Pulmonary artery endothelial cell (primary cell): Measurements from ENCODE around the gene LRTM2. TPM values are rescaled to one million over a fixed set of nuclear protein-coding genes. Genes with fewer than 3 reads are reported as not detected.

Experiments
- DNase-seq: peaks from one replicate; pipeline ENCODE4 v3.0.0-alpha.2; 2011; ENCODE audit warnings: low read depth, low spot score
- total RNA-seq: library from RNA; depleted of rRNA; stranded (reverse); fragments of >200 nt; gene quantifications from 2 replicates; pipeline ENCODE4 v1.2.3, GENCODE V29; 2014

The LRTM2 gene
- total RNA-seq, result not detected in 2 replicates

DNA sequence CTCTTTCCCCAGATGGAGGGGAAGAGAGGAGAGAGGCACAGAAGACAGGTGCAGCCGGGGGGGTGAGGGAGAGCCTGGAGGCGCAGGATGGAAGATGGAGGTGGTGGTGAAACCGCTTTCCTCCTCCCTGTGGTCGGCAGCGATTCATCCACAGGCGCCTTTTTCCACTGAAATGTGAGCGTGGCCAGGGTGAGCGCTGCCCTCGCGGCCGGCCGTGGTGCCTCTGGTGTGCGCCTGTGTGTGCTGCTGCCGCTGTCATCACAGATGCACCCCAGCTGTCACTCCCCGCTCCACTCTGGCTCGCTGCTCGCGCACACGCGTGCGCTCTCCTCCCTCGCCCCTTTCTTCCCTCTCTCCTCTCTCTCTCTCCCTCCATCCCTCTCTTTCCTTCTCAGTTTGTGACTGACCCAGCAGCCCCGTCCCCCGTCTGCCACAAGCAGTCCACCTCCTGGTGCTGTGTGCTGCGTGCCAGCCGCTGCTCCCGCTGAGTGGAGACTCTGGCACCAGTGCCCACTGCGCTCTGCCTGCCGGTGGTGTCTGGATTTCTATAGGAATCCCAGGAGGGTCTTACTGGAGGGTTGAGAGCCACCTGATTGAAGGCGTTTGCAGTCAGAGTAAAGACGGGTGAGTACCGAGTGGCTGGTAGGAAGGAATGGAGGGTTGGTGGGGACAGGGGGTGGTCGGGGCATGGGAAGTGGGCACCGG, at the start of gene LRTM2:
LRTM2 (plus strand) TSS at position 375 of the 705 bp plus-strand sequence. CDS start 7,584 bp downstream, outside the sequence.
- DNase-seq, result no peak

DNA sequence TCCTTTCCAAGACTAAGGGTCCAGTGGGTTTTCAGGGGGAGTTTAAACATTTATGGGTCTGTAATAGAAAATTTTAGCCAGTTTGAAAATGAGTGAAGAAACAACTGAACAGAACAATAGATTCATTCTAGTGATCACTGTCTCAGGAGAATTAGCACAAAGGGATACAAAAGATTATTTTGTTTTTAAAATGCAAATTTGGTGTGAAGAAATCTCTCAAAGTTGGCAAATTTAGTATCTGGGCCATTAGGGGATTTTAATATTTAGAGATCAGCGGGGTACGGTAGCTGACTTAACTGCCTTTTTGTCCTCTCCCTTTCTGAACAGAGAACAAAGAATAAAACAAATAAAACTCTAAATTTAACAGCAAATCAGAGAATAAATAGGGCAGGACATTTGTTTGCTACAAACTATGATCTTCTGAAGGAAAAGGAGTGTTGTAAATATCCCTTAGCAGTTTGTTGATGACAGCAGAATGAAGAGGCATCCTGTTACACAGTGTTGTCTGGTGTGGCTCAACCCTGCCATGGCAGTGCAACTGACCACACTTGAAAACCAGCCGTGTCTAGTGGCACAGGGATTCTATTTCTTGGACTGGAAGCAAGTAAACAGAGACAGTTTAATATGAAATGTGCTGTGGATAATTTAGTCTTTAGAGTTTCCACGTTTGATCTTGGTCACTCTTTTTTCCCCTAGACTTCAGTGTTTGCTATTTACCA, 46.3 kb upstream of the LRTM2 start:
- DNase-seq, result no peak

DNA sequence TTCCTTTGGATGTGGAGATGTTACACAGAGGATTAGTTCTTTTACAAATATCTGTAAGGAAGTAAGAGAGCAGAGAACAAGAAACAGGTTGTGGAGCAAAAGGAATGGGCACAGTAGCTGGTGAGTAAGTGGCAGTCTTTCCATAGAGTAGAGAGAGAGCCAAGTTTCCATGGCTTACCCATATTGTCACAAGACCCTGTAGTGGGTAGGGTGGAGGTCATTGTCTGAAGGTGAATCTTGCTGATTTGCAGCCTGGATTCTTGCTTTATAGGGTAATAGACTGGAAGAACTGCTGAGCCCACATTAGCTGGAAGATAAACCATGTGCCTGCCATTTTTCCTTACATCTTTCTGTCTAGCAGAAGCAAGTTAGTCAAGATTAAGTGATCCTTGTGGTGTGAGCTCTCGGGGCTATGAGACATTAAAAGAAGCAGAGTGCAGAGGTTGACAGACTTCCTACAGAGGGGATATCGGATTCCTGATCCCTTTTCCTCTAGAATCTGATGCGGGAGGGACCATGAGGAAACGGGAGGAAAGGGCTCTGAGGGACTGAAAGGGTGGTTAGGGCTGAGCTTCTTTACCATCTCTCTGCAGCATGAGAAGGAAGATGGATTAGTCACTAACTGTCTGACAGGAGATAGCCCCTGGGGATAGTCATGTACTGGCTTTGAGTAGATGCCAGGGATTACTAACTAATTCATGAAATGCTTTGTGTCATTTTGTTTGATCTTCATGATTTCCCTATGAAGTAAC, 44.0 kb upstream of the LRTM2 start:
- DNase-seq, result no peak

DNA sequence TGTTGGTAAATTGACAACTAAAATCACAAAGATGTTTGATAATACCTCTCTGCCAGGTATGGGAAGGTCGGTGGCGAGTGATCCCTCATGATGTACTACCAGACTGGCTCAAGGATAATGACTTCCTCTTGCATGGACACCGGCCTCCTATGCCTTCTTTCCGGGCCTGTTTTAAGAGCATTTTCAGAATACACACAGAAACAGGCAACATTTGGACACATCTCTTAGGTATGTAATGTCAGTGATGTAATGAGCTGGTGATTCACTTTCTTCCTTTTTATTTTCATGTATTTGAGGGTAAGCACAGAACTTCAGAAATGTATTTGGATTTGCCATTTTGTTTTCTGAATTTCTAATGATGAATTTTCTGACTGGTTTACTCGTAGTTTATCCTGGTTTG, 42.6 kb upstream of the LRTM2 start:
- DNase-seq, result no peak

DNA sequence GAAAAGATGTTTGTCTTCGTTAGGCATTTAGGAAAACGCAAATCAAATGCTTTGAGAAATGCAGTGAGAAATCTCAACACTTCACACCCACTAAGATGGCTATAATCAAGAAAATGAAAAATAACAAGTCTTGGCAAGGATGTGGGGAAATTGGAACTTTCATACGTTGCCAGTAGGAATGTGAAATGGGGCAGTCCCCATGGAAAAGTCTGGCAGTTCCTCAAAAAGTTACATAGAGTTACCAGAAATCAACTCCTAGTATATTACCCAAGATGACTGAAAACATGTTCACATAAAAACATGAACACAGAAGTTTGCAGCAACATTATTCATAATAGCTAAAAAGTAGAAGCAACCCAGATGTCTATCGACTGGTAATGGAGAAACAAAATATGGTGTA, 41.5 kb upstream of the LRTM2 start:
- DNase-seq, result no peak

DNA sequence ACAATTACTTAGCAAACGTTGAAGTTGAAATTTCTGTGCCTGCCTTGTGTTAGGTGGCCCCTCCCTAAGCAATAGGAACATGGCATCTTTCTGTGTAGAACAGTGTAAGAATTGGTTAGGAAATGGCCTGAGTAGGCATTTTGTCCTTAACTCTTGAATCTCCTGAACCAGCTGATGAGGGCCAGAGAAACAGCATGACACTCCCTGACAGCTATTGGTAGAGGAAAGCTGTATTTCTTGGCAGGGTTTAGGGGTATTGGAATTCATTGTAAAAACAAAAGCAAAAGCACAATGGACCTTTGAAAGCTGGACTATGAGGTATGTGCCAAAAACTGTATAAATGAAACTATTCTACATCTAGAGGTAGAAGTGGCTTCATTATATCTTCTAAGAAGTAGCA, 40.6 kb upstream of the LRTM2 start:
- peak; percentile 71 for DNase-seq

DNA sequence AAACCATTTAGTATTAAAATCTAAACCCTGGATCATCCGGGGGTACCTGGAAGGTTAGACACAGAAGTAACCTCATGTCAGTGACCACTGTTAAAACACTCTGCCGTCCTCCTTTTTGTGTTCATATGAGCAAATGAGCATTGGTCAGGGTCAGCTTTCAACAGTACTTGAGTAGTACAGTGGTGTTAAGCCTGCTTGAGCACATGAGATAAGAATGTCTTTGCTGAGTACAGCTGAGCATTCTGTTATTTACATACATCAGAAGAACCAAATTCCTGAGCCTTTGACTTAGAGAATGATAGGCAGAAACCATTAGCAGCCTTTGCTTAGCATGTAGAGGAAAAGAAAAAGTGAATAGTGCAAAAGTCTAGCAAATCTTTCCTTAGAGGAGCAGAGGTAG, 38.6 kb upstream of the LRTM2 start:
- no peak for DNase-seq

DNA sequence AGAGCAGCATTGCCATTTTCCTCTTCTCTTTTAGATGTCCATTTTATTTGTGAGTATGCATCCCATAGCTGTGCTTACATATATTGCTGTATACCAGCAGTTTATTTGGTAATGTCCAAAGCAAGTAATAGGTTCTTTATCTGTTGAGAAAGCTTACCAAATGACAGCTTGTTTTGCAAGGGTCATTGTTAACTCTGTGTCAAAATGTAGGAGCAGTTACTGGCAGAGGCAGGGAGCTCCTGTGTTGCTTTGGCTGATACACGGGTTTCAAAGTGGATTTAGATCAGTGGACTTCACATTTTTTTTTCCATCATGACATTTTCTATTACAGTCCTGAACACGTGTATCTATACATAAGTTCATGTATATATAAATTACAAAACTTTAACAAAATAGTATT, 38.1 kb upstream of the LRTM2 start:
- DNase-seq, result no peak

DNA sequence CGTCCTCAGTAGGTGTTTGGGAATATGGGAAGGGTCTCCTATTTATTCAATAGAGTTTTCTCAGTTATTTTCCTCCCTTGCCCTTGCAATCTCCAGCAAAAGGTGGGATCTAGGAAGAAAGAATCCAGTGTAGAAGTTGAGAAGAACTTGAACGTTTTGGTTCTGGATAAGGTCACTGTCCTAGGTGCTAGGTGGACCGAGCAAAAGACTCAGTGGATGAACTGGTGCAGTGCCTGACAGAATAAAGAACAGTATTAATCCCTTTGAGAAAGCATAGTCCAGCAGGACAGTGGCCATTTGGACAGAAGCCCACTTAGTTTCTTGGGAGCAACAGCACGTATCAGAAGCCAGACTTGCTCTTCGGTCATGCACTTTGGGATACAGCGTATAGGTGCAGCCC, 32.7 kb upstream of the LRTM2 start:
- no peak for DNase-seq

DNA sequence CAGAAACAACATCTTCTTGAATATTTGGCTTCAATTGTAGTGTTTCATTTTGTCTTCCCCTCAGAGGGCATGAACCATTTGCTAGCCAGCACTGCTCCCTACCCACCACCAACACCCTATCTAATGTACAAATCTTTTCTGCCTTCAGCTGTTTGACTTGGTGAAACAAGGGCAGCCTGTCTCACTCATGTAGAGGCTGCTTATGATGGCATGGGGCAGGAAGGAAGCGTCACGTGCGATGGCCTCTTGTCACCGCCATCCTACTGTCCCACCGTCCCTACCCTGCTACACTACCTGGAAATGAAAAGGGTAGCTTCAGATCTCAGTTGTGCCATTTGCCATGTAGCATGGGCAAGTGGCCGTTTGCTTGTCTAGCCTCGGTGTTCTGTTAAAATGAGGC, 29.9 kb upstream of the LRTM2 start:
- DNase-seq, result no peak

DNA sequence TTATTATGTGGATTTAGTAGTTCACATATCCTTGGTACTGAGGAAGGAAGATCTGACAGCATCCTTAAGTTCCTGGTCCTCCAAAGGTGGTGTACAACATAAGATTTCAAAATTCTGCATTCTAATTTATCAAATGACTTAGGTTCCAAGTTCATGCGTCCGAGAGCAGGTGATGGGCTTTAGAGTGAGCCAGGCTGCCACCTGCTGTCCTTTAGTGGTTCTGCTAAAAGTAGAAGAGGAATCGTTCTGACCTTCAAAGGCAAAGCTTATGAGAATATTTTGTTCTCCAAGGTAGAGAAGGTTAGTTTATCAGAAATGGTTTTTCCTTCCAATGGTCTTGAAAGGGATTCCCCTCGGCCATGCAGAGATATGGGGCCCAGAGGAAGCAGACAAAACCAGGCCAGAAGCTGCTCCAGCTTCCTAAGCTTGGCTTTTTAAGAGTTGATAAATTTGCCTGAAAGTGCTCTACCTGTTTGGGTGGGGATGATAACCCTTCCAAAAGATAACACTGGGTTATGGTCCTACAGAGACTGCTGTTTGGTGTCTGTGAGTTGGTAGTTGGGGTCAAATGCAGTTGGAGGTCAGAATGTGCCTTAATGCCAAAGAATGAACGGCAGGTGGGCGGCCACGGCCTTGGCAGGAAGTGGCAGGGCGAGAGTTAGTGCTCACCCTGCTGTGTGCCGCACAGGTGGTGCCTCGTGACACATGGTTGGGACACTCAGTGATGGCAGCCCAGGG, 29.1 kb upstream of the LRTM2 start:
- DNase-seq, result no peak

DNA sequence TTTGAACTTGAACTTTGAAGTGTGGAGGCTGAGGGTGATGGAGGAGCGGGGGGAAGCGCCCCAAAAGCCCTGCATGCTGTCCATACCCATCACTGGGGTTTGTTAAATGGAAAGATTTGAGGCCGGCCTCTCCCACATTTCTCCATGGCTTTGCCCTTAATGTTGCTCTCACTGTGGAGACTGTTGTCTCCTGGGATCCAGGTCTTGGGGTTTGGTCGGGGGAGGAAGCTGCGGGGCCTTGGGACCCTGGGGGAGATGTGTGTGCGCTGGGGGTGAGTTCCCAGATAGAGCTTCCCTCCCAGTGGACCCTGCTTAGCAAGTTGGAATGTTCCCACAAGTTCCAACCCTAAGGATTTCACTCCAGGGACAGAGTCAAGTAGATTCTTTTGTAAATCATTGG, 28.0 kb upstream of the LRTM2 start:
- DNase-seq, result no peak

DNA sequence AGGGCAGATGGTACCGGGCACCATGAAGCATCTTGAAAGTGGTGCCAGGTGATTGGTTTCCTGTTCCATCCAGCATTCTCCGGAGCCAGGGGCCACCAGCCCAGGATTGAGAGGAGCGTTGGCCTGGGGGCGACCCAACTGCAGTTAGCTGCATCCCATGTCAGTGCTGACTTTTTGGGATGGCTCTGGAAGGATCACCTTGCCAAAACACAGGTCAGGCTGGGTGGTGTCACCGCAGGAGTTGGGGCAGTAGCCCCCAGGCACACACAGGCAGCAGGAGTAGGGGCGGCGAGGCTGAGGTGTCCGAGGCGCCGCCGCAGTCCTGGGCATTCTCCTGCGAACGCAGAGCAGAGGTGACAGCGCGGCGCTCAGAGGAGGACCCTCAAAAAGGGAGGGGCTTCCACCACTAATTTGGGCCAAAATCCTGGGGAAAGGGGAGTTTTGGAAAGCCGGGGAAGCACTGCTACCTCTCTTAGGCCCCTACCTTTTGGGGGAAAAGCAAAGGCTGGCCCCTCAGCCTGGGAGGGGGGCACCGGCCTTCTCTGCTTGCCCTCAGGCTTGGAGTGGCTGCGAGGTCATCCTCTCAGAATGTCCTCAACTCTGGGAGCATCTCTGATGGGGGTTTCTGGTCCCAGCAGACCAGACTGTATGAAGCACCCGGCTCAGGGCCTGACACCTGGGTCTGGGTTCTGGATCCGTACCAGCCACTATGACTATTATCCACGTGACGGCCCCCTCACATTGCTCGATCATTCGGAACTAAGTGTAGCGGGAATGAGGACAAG, 26.7 kb upstream of the LRTM2 start:
- DNase-seq, result no peak

DNA sequence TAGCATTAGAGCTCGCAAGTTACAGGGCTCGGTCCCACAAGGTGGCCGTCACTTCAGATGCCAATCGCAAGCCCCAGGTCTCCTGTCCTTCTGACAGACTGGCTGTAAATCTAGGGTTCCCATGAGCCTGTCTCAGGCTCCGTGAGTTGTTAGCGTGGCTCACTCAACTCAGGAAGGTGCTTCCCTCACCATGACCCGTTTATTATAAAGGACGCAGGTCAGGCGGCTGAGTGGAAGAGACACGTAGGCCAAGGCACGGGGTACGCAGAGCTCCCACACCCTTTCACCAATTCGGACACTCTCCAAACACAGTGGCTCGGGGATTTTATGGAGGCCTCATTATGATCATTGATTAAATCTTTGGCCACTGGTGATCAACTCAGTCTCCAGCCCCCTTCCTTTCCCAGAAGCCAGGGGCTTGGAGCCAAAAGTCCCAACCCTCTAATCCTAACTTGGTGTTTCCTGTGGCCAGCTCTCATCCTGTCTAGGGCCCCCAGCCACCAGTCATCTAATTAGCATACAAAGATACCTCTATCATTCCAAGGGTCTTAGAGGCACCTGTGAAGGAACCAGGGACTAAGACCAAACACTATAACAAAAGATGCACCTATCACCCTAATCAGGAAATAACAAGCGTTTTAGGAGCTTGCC, 25.8 kb upstream of the LRTM2 start:
- DNase-seq, result no peak

DNA sequence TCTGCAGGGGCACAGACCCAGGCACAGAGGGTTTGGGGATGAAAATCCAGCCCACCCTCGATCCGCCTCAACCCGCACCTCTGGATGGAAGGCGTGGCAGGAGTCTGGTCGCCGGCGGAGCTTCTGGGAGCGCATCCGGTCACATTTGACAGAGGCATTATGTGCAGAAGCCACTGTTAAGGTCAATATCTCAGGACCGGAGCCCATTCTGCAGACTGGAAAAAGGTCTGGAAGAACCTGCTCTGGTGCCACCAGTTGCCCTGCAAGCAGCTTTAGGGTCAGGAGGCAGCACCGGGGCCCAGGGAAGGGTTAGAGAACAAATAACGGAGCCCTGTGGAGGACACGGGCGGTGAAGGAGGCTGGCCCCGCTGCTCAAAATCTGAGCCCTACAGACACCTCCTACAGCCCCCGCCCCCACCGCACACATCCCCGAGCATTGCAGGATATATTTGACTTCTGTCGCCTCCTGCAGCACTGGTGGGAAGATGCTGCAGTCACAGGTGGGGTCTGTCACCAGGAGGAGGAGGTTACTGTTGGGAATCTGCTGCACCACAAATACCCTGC, 25.1 kb upstream of the LRTM2 start:
- DNase-seq, result no peak

DNA sequence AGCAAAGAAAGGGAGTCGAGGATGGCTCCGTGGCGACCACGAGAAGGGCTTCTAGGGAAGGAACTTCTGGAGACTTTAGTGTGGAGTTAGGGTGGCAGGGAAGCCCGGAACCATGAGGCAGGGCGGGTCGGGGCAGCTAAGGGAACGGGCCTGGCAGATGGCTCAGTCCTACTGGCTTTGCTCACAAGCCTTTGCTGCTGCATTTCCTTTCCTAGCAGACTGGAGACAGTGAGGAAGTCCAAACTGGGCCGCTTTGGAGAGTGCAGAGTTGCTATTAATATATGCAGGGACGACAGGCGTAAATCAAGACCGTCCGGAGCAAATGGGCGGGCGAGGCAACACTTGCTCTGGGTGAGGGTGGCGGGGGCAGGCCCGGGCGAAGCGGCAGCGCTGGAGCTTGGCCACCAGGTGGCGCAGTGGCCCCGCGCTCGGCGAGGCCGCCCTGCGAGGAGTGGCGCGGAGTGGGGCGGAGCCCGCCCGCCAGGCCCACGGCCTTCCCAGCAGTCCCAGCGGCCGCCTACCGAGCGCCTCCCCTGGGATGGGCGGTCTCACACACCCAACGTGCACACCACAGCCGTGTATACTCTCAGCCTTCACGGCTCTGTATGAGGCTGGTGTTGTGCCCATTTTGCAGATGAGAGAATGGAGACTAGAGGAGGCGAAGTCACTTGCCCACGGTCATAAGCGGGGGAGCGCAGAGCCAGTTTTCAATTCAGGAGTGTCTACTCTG, 24.4 kb upstream of the LRTM2 start:
- DNase-seq, result peak; percentile 62

DNA sequence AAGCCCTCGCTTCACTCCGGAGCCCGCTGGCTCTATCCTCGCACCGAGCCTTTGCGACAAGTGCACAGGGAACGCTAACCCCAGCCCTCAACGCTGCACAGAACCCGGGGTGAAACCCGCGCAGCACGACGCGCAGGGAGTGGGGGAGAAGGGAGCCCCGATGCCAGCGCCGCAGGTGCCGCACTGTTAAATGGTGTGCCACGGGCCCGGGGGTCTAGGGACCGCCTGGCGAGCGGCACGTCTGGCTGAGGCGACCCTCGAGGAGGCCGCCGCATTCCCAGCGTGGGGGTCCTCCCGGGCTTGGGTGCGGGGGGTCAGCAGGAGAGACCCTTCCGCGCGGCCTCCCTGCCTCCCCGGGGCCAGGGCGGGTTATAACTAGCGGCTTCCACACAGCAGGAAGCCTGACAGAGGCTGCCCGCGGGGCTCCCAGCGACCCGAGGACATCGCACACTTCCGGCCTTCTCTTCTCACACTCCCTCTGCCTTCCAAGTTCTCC, 23.8 kb upstream of the LRTM2 start:
- no peak for DNase-seq

DNA sequence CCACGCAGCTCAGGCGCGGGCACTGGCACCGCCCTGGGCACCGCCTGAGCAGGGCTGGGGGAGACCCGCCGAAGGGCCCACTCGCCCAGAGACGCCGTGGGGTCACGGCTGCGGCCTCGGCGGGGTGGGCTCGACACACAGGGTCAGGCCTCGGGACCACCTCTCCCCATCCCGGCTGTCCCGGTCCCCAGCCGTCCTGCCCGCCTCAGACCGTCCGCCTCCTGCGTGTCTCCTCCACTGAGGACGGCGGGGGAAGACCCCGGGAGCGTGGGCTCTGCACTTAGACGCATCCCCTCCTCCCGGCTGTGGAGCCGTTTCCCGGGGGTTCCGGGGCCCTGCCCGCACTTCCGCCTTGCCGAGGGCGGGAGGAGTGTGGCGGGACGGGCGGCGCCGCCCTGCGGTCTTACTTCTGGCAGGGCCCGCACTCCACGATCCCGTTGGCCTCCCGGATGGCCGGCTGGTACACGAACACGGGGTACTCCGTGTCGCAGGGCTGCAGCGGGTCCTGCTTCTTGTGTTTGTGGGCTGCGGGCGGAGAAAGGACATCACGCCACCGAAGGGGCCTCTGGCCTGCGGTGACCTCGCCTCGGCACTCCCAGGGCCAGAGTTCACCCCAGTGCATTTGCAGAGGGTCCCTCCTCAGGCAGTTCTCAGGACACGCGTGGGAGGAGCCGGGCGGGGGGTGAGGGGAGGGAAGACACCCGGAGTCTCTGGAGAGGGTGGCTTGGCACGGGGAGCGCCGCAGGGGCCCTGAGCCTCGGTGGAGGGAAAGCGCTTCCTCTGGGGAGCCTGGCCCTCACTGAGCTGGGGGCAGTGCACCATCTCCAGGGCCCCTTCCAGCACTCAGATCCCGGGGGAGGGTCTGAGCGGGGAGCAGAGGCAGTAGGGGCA, 23.1 kb upstream of the LRTM2 start:
- DNase-seq, result no peak
